ENCODE measurements around the gene C14orf119. TPM values are rescaled to one million over a fixed set of nuclear protein-coding genes. Genes with fewer than 3 reads are reported as not detected.

The C14orf119 gene
- total and polyA plus RNA-seq, 2 experiments from 2014 or later, result 22.2 to 120 TPM

DNA sequence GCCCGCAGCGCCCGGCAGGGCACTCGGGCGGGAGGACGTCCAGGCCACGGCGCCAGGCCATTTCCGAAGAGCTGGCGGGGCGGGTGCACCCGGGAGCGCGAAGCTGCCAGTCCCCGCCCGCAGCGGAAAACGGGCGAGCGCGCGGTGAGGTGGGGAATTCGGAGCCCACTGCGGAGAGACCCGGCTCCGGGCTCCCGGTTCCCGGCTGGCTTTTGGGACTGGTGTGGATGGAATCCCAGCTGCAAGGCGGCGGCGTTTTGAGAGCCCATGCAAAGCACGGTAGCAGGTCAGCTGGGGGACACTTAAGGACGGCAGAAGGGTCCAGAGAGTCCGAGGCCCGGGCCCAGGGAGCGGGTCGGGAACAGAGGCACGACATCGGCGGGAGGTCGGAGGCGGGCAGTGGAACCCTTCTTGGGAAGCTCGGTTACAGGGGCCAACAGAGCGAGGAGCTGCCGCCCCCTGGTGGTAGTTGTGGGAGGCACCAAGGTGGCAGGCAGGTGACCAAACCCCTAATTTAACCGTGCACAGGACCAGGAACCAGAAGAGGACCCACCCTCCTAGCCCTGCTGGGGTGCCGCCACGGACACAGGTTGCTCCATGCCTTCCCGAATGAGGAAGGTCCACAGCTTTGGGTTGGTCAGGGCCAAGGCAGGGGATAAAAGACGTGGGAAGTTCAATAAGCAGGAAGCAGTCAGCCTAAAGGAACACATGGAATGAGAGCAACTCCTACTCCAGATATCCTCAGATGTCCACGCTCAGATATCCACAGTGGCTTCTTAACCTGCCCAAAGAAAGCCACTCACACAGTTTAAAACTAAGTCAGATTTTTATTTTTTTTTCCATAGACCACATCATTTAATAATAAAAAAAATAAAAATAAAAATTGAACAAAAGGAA, 37.3 kb upstream of the C14orf119 start:
- no peaks in the 10 kb centered on the region for H3K4me1 ChIP-seq (ENCODE audit: low read depth)
- no peaks in the 10 kb centered on the region for H3K27me3 ChIP-seq
- peak; percentile 92 for TF ChIP-seq CTCF (IDR thresholded peaks at IDR 0.05; ENCODE audit: low read depth, low read length)
- peak; percentile 88 to 94 for DNase-seq (ENCODE audit: low read depth in 1 of 2, low spot score in 1 of 2)
- H3K36me3 ChIP-seq, result peaks cover 26% of the 10 kb centered on the region
- H3K27ac ChIP-seq, result peak overlapping the region; percentile 77
- H3K9me3 ChIP-seq (ENCODE audit: low read depth), result no peaks in the 10 kb centered on the region
- peak overlapping the region; percentile 46 for H3K4me3 ChIP-seq

DNA sequence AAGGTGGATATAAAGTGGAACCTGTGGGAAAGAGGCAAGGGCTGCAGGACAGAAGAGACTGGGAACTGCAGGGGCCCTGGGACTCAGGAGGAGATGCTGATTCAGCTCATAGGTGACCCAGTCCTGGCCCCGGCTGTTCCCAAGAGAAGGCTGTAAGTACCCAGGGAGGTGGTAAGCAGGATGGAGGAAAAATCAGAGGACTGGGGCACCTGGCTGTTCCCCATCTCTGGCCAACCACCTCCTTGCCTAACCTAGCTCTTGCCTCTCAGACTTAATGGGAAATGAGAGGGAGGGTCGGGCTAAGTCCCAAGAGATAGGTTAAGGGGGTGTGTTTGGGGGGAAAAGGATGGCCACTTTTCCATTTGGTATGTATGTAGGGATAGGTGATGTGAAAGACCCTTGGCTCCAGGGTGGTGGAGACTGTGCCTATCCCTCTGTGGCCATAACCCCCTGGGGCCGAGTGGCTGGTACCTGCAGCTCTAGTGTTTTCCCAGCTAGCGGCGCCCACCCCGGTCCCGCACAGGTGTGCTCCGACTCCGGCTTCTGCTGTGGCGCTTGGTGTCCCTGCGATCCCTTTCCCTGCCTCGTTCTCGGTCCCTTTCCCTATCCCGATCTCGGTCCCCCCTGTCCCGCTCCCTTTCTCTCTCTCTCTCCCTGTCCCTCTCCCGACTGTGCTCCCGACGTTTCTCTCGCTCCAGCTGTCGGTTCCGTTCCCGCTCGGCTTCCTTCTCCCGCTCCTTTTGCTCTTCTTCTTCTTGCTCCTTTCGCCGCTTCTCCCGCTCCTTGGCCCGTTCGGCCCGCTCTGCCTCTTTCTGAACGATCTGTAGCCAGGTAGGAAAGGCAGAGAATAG, 36.4 kb upstream of the C14orf119 start:
- Histone ChIP-seq H3K27ac (no peak overlapping the region), H3K36me3 (peaks cover 35% of the 10 kb centered on the region), H3K4me1 (ENCODE audit: low read depth) (no peaks in the 10 kb centered on the region), H3K9me3 (ENCODE audit: low read depth) (no peaks in the 10 kb centered on the region), H3K4me3 (no peak overlapping the region), H3K27me3 (no peaks in the 10 kb centered on the region)
- TF ChIP-seq CTCF (IDR thresholded peaks at IDR 0.05; ENCODE audit: low read depth, low read length), result no peak
- DNase-seq (ENCODE audit: low read depth in 1 of 2, low spot score in 1 of 2), result no peak

GRCh38 chr14:23060536-23061260, 34.6 kb upstream of the C14orf119 start:
- no peak for TF ChIP-seq CTCF (IDR thresholded peaks at IDR 0.05; ENCODE audit: low read depth, low read length)
- H3K27me3 ChIP-seq, result no peaks in the 10 kb centered on the region
- H3K27ac ChIP-seq, result peak overlapping the region; percentile 36
- H3K4me1 ChIP-seq (ENCODE audit: low read depth), result no peaks in the 10 kb centered on the region
- no peak for DNase-seq (ENCODE audit: low read depth in 1 of 2, low spot score in 1 of 2)
- no peak overlapping the region for H3K4me3 ChIP-seq
- H3K9me3 ChIP-seq (ENCODE audit: low read depth), result no peaks in the 10 kb centered on the region
- peaks cover 50% of the 10 kb centered on the region for H3K36me3 ChIP-seq

GRCh38 chr14:23062002-23062401, 33.3 kb upstream of the C14orf119 start:
- peak in 1 of 2 donors; percentile 98 for DNase-seq (ENCODE audit: low read depth in 1 of 2, low spot score in 1 of 2)
- Histone ChIP-seq H3K27ac (peak overlapping the region; percentile 37), H3K36me3 (peaks cover 58% of the 10 kb centered on the region)

More at GRCh38 chr14:23062002-23062401, 33.3 kb upstream of the C14orf119 start:
- H3K4me1 ChIP-seq (ENCODE audit: low read depth), result no peaks in the 10 kb centered on the region
- TF ChIP-seq CTCF (IDR thresholded peaks at IDR 0.05; ENCODE audit: low read depth, low read length), result no peak
- no peaks in the 10 kb centered on the region for H3K9me3 ChIP-seq (ENCODE audit: low read depth)
- H3K4me3 ChIP-seq, result no peak overlapping the region
- no peaks in the 10 kb centered on the region for H3K27me3 ChIP-seq
